GM18519 (cell line): Measurements from ENCODE around the gene KLF16.
A peak's percentile ranks its signal among the peaks of the same experiment; 100 is the strongest.

ENCODE experiments used
- ATAC-seq: cut with Tn5 transposase; IDR thresholded peaks from one replicate; pipeline ENCODE4 v1.9.1; 2021; ENCODE audit warnings: mild to moderate bottlenecking, moderate library complexity; ENCODE audit not compliant: unreplicated experiment, low FRiP score

Gene KLF16

GRCh38 chr19:1856698-1857603 is 6.4 kb downstream of the KLF16 start:
- no peak for ATAC-seq

GRCh38 chr19:1856345-1856697 is 7.1 kb downstream of the KLF16 start:
- ATAC-seq = no peak

GRCh38 chr19:1855828-1856255 is 7.5 kb downstream of the KLF16 start:
- ATAC-seq = no peak

- no peak for ATAC-seq
These were observed 8.1 kb downstream of the KLF16 start for GRCh38 chr19:1855040-1855827.

GRCh38 chr19:1854542-1855039 is 8.8 kb downstream of the KLF16 start:
- ATAC-seq = no peak

- no peak for ATAC-seq
These were observed 9.3 kb downstream of the KLF16 start for GRCh38 chr19:1854039-1854541.

GRCh38 chr19:1853295-1854038 is 9.9 kb downstream of the KLF16 start:
- ATAC-seq = no peak

- no peak for ATAC-seq
These were observed 10.7 kb downstream of the KLF16 start for GRCh38 chr19:1852581-1853128.

GRCh38 chr19:1851654-1852580 is 11.5 kb downstream of the KLF16 start:
- no peak for ATAC-seq

GRCh38 chr19:1850809-1851653 is 12.3 kb downstream of the KLF16 start:
- no peak for ATAC-seq

GRCh38 chr19:1849886-1850398 is 13.4 kb downstream of the KLF16 start:
- no peak for ATAC-seq

GRCh38 chr19:1849132-1849474 is 14.3 kb downstream of the KLF16 start:
- no peak for ATAC-seq

GRCh38 chr19:1848399-1849131 is 14.8 kb downstream of the KLF16 start, which contains the start of gene REXO1:
Gene REXO1, minus strand, starts transcription at chr19:1848483. Its CDS starts 125 bp downstream, at chr19:1848358.
- ATAC-seq = peak; percentile 43

- peak; percentile 16 for ATAC-seq
These were observed 15.5 kb downstream of the KLF16 start for GRCh38 chr19:1847684-1848398.

- ATAC-seq = no peak
These were observed 16.1 kb downstream of the KLF16 start for GRCh38 chr19:1847348-1847683.

GRCh38 chr19:1846517-1847204 is 16.7 kb downstream of the KLF16 start:
- no peak for ATAC-seq
